Activated T-helper 1 cell treated with anti-CD3 and anti-CD28 coated beads, Interleukin-12 subunit alpha, Interleukin-12 subunit beta, Interleukin-2, Interleukin-4 antibody, amounts not matched to agents 30 ng/mL and 10 ng/mL and 1 ng/mL, durations not matched to agents 14 hours and 24 hours and 36 hours (primary cell): Measurements from ENCODE around the gene NR3C2. TPM values are rescaled to one million over a fixed set of nuclear protein-coding genes. Genes with fewer than 3 reads are reported as not detected.

Experiments used
- DNase-seq: peaks from one replicate; pipeline ENCODE4 v3.0.0; 2021; ENCODE audit warnings: low spot score
- H3K27ac Mint-ChIP-seq: one replicate; pipeline ENCODE4 v1.8.0; 2021; ENCODE audit warnings: mild to moderate bottlenecking, mixed read lengths
- H3K27me3 Mint-ChIP-seq: one replicate; pipeline ENCODE4 v1.8.0; 2022; ENCODE audit warnings: mild to moderate bottlenecking, moderate library complexity, mixed read lengths; ENCODE audit not compliant: insufficient read depth
- H3K36me3 Mint-ChIP-seq: one replicate; pipeline ENCODE4 v1.8.0; 2021; ENCODE audit warnings: low read depth, mixed read lengths
- H3K4me1 Mint-ChIP-seq: one replicate; pipeline ENCODE4 v1.8.0; 2021; ENCODE audit warnings: low read depth, mixed read lengths
- H3K4me3 Mint-ChIP-seq: one replicate; pipeline ENCODE4 v1.8.0; 2021; ENCODE audit warnings: mild to moderate bottlenecking, moderate library complexity, mixed read lengths
- H3K9me3 Mint-ChIP-seq: one replicate; pipeline ENCODE4 v1.8.0; 2021; ENCODE audit warnings: mixed read lengths
- intact Hi-C: fragments of 100-400 bp; cut with micrococcal nuclease; formaldehyde crosslinking; loops from one replicate; pipeline ENCODE4 v1.15.1; 2024
- total RNA-seq: library from RNA; stranded (reverse); gene quantifications from 2 replicates; pipeline ENCODE4 v1.2.3, GENCODE V29; 2022

NR3C2 gene
- total RNA-seq, 1 donor from 2014 or later: 0.29 TPM

DNA sequence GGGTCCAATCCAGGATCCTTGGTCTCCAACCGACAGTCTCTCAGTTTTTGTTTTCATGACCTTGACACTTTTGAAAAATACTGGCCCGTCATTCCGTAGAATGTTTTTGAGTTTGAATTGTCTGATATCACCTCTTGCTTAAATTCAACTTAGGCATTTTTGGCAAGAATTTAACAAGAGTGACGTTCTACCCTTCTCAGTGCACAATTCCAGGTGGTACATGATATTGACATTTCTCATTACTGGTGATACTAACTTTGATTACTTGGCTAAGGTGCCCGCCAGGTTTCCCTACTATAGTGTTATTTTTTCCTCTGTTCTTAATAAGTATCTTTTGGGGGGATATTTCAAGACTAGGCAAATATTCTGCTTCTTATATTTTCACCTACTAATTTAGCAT, 215.1 kb downstream of the NR3C2 start:
- Mint-ChIP-seq H3K27me3 (peaks cover 2% of the 10 kb centered on the region), H3K4me3 (no peak overlapping the region), H3K4me1 (no peaks in the 10 kb centered on the region), H3K9me3 (no peaks in the 10 kb centered on the region), H3K27ac (no peak overlapping the region), H3K36me3 (no peaks in the 10 kb centered on the region)
- intact Hi-C loops: no loop called here
- DNase-seq: no peak

- no peak overlapping the region for H3K27ac Mint-ChIP-seq
- no peaks in the 10 kb centered on the region for H3K9me3 Mint-ChIP-seq
- no peaks in the 10 kb centered on the region for H3K4me1 Mint-ChIP-seq
- intact Hi-C loops: no loop called here
- H3K36me3 Mint-ChIP-seq: no peaks in the 10 kb centered on the region
- H3K4me3 Mint-ChIP-seq: no peak overlapping the region
- no peak for DNase-seq
- peaks cover 2% of the 10 kb centered on the region for H3K27me3 Mint-ChIP-seq
Measured at GRCh38 chr4:148226341-148226740, 215.9 kb downstream of the NR3C2 start.

DNA sequence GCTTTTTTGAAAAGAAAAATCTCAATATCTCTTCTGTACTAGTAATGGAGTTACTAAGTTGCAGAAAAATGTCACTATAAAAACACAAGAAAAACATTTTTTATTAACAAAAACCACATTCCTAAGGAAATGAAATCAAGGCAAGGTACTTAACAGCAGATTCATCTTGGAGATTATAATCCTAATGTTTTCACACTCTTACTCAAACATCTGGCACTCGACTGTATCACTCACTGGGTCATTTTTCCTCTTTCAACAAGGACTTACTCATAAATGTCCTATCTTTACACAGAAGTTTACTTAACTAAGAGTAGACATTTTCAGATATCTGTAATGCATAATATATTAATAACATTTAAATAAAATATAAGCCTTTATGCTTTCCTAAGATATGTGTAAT, 216.6 kb downstream of the NR3C2 start:
- intact Hi-C loops: no loop called here
- no peak for DNase-seq
- Mint-ChIP-seq H3K9me3 (no peaks in the 10 kb centered on the region), H3K4me3 (no peak overlapping the region), H3K27me3 (peaks cover 2% of the 10 kb centered on the region), H3K27ac (no peak overlapping the region), H3K36me3 (no peaks in the 10 kb centered on the region), H3K4me1 (no peaks in the 10 kb centered on the region)

- intact Hi-C loops: no loop called here
- H3K4me1 Mint-ChIP-seq: no peaks in the 10 kb centered on the region
Measured at GRCh38 chr4:148224476-148224875, 217.7 kb downstream of the NR3C2 start.

DNA sequence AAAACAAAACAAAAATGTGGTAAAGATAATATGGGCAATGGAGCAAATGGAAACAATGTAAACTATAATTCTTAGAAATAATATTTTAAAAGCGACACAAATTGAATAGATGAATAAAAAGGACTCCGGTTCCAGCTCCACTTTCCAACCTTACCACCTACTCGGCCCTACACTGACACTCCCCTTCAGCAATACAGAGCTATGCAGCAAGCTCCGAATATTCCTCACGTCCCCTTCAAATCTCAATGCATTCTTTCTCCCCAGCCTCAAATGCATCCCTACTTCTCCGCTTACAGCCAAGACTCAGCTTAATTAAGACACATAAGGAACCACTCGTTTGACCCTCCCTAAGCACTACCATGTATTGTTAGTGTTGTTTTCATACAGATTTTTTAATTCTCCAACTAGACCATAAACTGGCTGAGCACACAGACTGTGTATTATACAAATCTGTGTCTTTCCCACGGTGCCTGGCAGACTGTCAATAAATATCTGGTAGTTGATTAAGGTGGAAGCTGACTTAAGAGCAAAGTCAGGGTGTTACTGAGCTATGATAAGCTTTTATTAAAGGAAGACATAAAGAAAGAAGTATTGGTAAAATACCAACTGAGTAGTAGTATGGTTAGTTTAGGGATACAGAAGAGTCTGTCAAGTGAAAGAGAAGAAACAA, 219.1 kb downstream of the NR3C2 start:
- H3K27me3 Mint-ChIP-seq: peaks cover 2% of the 10 kb centered on the region
- DNase-seq: no peak
- no peaks in the 10 kb centered on the region for H3K4me1 Mint-ChIP-seq
- intact Hi-C loops: no loop called here
- no peak overlapping the region for H3K27ac Mint-ChIP-seq
- H3K9me3 Mint-ChIP-seq: no peaks in the 10 kb centered on the region
- H3K4me3 Mint-ChIP-seq: no peak overlapping the region
- no peaks in the 10 kb centered on the region for H3K36me3 Mint-ChIP-seq

More at GRCh38 chr4:148224476-148224875, 217.7 kb downstream of the NR3C2 start:
- Mint-ChIP-seq H3K36me3 (no peaks in the 10 kb centered on the region), H3K9me3 (no peaks in the 10 kb centered on the region), H3K27ac (no peak overlapping the region), H3K4me3 (no peak overlapping the region), H3K27me3 (peaks cover 2% of the 10 kb centered on the region)
- no peak for DNase-seq

DNA sequence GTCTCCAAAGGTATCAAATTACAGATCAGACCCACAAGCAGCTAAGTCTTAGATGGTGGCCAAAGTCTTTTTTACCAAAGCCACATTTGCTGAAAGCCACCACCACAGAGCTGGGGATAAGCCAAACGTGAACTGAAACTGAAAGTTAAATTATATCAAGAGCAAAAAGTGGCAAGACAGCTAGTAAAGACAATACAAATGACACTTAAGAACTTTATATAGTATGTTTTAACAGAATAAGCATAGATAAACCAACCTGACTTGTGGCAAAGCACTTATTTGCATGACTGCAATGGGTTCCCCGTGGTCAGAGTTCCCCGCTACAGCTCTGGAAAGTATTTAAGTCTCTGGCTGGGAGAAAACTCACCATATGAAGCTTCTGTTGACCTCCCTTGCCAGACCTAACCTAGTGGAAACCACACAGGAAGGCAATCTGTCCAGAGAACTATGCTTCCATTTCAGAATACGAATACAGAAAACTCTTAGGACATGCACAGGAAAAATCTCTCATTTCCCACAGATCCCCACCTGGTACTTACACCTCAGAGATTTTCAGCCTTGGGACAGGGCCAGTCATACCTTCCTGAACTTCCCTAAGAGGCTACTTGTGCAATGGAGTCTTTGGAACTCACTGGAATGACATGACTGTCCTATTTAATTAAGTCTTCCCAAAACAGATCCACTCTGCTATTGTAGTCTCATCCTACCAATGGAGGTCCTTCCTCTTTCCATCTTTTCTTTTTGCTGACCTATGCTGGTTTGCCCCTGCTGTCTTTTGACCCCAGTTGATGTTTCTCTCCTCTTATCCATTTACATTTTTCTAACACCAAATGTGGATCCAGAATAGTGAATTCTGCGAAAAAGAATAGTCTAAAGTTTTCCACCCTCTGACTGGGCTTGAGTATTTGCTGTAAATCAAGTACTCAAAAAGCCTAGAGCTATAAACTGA, 225.1 kb downstream of the NR3C2 start:
- peak; percentile 37 for DNase-seq
- Mint-ChIP-seq H3K27me3 (no peaks in the 10 kb centered on the region), H3K36me3 (no peaks in the 10 kb centered on the region), H3K9me3 (peaks cover 5% of the 10 kb centered on the region), H3K4me3 (peak overlapping the region; percentile 51), H3K27ac (peak overlapping the region; percentile 48), H3K4me1 (peaks cover 18% of the 10 kb centered on the region)
- intact Hi-C loops: loop anchor here (2.0 to 10.0 kb wide), 2 partner anchors 162 to 274 kb away; no protein-coding TSS in a partner anchor

DNA sequence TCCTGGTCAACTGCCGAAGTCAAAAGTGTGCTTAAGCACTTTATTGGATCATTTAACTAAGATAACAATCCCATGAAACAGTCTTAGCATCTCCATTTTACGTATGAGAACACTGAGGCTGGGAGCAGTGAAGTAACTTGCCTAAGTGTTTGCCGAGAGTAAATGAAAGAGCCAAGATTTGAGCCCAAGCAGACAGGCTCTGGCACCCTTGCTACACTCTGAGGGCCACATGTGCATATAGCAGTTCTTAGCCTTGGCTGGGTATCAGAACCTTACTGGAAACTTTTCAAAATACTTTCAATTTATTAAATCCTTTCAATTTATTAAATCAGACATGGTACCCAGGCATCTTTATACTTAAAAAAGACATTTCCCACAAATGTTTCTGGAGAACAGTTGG, 225.9 kb downstream of the NR3C2 start:
- Mint-ChIP-seq H3K9me3 (peaks cover 5% of the 10 kb centered on the region), H3K27me3 (no peaks in the 10 kb centered on the region), H3K4me3 (peak overlapping the region; percentile 51), H3K27ac (peak overlapping the region; percentile 48), H3K4me1 (peaks cover 18% of the 10 kb centered on the region), H3K36me3 (no peaks in the 10 kb centered on the region)
- intact Hi-C loops: loop anchor here (2.0 to 10.0 kb wide), 2 partner anchors 162 to 274 kb away; no protein-coding TSS in a partner anchor
- DNase-seq: no peak

- H3K4me3 Mint-ChIP-seq: no peak overlapping the region
- H3K9me3 Mint-ChIP-seq: peaks cover 5% of the 10 kb centered on the region
- H3K27me3 Mint-ChIP-seq: no peaks in the 10 kb centered on the region
- intact Hi-C loops: loop anchor here (10.0 kb wide), 1 partner anchor 160 kb away; no protein-coding TSS in a partner anchor
- no peak overlapping the region for H3K27ac Mint-ChIP-seq
- H3K4me1 Mint-ChIP-seq: peaks cover 18% of the 10 kb centered on the region
- no peak for DNase-seq
- no peaks in the 10 kb centered on the region for H3K36me3 Mint-ChIP-seq
Measured at GRCh38 chr4:148215202-148215601, 227.0 kb downstream of the NR3C2 start.

DNA sequence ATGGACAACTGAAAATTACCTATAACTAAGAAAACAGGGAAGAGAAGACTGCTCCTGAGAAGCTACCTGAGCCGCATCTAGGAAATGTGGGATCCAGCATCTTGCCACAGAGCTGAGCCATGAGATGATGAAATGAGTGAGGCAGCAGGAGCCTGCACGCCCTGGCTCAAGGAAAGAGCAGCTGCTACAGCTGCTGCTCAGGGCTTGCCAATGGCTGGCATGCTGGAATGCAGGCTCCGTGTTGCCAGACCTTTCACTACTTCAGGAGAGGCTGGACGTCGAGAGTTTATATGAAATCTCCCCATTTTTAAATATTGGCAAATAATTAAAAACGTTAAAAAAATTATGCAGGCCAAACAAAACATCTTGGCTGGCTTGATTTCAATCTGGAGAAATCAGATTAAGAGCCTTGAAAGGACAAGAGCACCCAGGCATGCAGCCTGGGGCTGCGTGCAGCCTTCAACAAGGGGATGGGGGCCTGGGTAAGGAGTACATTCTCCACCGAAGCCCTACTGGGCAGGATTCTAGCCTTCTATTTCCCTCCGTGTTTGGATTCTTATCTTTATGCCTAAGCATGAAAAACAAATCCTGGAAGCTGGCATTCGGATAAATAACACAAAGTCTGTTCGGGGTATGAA, 227.6 kb downstream of the NR3C2 start:
- no peaks in the 10 kb centered on the region for H3K36me3 Mint-ChIP-seq
- intact Hi-C loops: loop anchor here (10.0 kb wide), 1 partner anchor 160 kb away; no protein-coding TSS in a partner anchor

GRCh38 chr4:148211533-148211932, 230.7 kb downstream of the NR3C2 start:
- DNase-seq: no peak
- peaks cover 5% of the 10 kb centered on the region for H3K4me1 Mint-ChIP-seq
- H3K27me3 Mint-ChIP-seq: peaks cover 1% of the 10 kb centered on the region
- H3K36me3 Mint-ChIP-seq: no peaks in the 10 kb centered on the region
- H3K27ac Mint-ChIP-seq: no peak overlapping the region
- intact Hi-C loops: loop anchor here (10.0 kb wide), 1 partner anchor 157 kb away; no protein-coding TSS in a partner anchor
- H3K4me3 Mint-ChIP-seq: no peak overlapping the region
- peaks cover 5% of the 10 kb centered on the region for H3K9me3 Mint-ChIP-seq

More for the DNA sequence above, 227.6 kb downstream of the NR3C2 start:
- no peak overlapping the region for H3K4me3 Mint-ChIP-seq
- peaks cover 18% of the 10 kb centered on the region for H3K4me1 Mint-ChIP-seq
- peaks cover 5% of the 10 kb centered on the region for H3K9me3 Mint-ChIP-seq
- no peaks in the 10 kb centered on the region for H3K27me3 Mint-ChIP-seq
- no peak overlapping the region for H3K27ac Mint-ChIP-seq
- no peak for DNase-seq

GRCh38 chr4:148210661-148211060, 231.6 kb downstream of the NR3C2 start:
- Mint-ChIP-seq H3K36me3 (no peaks in the 10 kb centered on the region), H3K27me3 (peaks cover 3% of the 10 kb centered on the region), H3K4me3 (no peak overlapping the region), H3K27ac (no peak overlapping the region), H3K4me1 (no peaks in the 10 kb centered on the region), H3K9me3 (peaks cover 5% of the 10 kb centered on the region)
- intact Hi-C loops: loop anchor here (10.0 kb wide), 1 partner anchor 156 kb away; no protein-coding TSS in a partner anchor
- DNase-seq: no peak

- H3K27ac Mint-ChIP-seq: no peak overlapping the region
- no peaks in the 10 kb centered on the region for H3K36me3 Mint-ChIP-seq
- H3K27me3 Mint-ChIP-seq: peaks cover 3% of the 10 kb centered on the region
- no peaks in the 10 kb centered on the region for H3K9me3 Mint-ChIP-seq
- intact Hi-C loops: no loop called here
- H3K4me1 Mint-ChIP-seq: no peaks in the 10 kb centered on the region
- H3K4me3 Mint-ChIP-seq: no peak overlapping the region
- no peak for DNase-seq
Measured at GRCh38 chr4:148207068-148207467, 235.1 kb downstream of the NR3C2 start.
